ENCODE data around the gene PPARD. TPM values are rescaled to one million over a fixed set of nuclear protein-coding genes. Genes with fewer than 3 reads are reported as not detected.

Gene PPARD
- total and polyA plus RNA-seq, 2 of the 13 experiments (the other 11 are each of a cell fraction or from before 2014, with no cell fraction given), result 6.1 to 13.3 TPM

GRCh38 chr6:35468181-35468979 is 126.0 kb downstream of the PPARD start, which contains the start of gene RPL10A (continued):
- TF ChIP-seq CEBPB (IDR thresholded peaks at IDR 0.05; ENCODE audit: borderline replicate concordance, low read depth, low read length) (no peak; the same call in 1 of the 2 replicates), SNAPC5 (CRISPR knock-in tag; IDR thresholded peaks at IDR 0.05; ENCODE audit: borderline replicate concordance) (peak; percentile 94), GABPA (IDR thresholded peaks at IDR 0.05; ENCODE audit: low read depth, low read length) (no peak), GABPA (CRISPR knock-in tag; IDR thresholded peaks at IDR 0.05; ENCODE audit: low read depth) (peak; percentile 82), NR2C2 (CRISPR knock-in tag; IDR thresholded peaks at IDR 0.05; ENCODE audit: borderline replicate concordance) (peak; percentile 64), ZNF512B (CRISPR knock-in tag; IDR thresholded peaks at IDR 0.05; ENCODE audit: borderline replicate concordance) (no peak; the same call in 1 of the 2 replicates), MED1 (CRISPR knock-in tag; IDR thresholded peaks at IDR 0.05) (peak; percentile 84), LBX2 (CRISPR knock-in tag; IDR thresholded peaks at IDR 0.05; ENCODE audit: borderline replicate concordance) (peak; percentile 89), TBX3 (IDR thresholded peaks at IDR 0.05; ENCODE audit: borderline replicate concordance) (no peak)
- TF ChIP-seq, protein P1, sequence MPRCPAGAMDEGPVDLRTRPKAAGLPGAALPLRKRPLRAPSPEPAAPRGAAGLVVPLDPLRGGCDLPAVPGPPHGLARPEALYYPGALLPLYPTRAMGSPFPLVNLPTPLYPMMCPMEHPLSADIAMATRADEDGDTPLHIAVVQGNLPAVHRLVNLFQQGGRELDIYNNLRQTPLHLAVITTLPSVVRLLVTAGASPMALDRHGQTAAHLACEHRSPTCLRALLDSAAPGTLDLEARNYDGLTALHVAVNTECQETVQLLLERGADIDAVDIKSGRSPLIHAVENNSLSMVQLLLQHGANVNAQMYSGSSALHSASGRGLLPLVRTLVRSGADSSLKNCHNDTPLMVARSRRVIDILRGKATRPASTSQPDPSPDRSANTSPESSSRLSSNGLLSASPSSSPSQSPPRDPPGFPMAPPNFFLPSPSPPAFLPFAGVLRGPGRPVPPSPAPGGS (CRISPR knock-in tag; IDR thresholded peaks at IDR 0.05), result peak; percentile 80; the same call in 1 of the 2 replicates
- TF ChIP-seq, protein P2, sequence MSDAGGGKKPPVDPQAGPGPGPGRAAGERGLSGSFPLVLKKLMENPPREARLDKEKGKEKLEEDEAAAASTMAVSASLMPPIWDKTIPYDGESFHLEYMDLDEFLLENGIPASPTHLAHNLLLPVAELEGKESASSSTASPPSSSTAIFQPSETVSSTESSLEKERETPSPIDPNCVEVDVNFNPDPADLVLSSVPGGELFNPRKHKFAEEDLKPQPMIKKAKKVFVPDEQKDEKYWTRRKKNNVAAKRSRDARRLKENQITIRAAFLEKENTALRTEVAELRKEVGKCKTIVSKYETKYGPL (CRISPR knock-in tag; IDR thresholded peaks at IDR 0.05), result no peak
- TF ChIP-seq, protein P3, sequence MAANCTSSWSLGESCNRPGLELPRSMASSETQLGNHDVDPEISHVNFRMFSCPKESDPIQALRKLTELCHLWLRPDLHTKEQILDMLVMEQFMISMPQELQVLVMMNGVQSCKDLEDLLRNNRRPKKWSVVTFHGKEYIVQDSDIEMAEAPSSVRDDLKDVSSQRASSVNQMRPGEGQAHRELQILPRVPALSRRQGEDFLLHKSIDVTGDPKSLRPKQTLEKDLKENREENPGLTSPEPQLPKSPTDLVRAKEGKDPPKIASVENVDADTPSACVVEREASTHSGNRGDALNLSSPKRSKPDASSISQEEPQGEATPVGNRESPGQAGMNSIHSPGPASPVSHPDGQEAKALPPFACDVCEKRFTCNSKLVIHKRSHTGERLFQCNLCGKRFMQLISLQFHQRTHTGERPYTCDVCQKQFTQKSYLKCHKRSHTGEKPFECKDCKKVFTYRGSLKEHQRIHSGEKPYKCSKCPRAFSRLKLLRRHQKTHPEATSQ (CRISPR knock-in tag; IDR thresholded peaks at IDR 0.05; ENCODE audit: borderline replicate concordance), result peak; percentile 98
- TF ChIP-seq, protein P4, sequence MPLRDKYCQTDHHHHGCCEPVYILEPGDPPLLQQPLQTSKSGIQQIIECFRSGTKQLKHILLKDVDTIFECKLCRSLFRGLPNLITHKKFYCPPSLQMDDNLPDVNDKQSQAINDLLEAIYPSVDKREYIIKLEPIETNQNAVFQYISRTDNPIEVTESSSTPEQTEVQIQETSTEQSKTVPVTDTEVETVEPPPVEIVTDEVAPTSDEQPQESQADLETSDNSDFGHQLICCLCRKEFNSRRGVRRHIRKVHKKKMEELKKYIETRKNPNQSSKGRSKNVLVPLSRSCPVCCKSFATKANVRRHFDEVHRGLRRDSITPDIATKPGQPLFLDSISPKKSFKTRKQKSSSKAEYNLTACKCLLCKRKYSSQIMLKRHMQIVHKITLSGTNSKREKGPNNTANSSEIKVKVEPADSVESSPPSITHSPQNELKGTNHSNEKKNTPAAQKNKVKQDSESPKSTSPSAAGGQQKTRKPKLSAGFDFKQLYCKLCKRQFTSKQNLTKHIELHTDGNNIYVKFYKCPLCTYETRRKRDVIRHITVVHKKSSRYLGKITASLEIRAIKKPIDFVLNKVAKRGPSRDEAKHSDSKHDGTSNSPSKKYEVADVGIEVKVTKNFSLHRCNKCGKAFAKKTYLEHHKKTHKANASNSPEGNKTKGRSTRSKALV (CRISPR knock-in tag; IDR thresholded peaks at IDR 0.05), result peak; percentile 94
- TF ChIP-seq, protein P5, sequence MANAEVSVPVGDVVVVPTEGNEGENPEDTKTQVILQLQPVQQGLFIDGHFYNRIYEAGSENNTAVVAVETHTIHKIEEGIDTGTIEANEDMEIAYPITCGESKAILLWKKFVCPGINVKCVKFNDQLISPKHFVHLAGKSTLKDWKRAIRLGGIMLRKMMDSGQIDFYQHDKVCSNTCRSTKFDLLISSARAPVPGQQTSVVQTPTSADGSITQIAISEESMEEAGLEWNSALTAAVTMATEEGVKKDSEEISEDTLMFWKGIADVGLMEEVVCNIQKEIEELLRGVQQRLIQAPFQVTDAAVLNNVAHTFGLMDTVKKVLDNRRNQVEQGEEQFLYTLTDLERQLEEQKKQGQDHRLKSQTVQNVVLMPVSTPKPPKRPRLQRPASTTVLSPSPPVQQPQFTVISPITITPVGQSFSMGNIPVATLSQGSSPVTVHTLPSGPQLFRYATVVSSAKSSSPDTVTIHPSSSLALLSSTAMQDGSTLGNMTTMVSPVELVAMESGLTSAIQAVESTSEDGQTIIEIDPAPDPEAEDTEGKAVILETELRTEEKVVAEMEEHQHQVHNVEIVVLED (CRISPR knock-in tag; IDR thresholded peaks at IDR 0.05; ENCODE audit: borderline replicate concordance), result peak; percentile 85

Measured in HepG2 (cell line).